Stomach (tissue), 9 donors: ENCODE data around the gene CCNA1. TPM values are rescaled to one million over a fixed set of nuclear protein-coding genes. Genes with fewer than 3 reads are reported as not detected.

Experiments
- DNase-seq, 2 donors: peaks; one replicate each; pipeline versions ENCODE4 v3.0.0 to v3.0.0-alpha.2; 2013 to 2019
- H3K27ac ChIP-seq, 5 donors: fragments of 200-600 bp in 4 of 5; sonication (generic) in 4 of 5; one replicate each; pipeline ENCODE4 v1.5.1; 2013 to 2019; ENCODE audit warnings: mild to moderate bottlenecking in 1 of 5, moderate library complexity in 1 of 5
- H3K27me3 ChIP-seq, 3 donors: fragments of 200-600 bp; sonication (generic); one replicate each; pipeline ENCODE4 v1.5.1; 2017 to 2019; ENCODE audit warnings: mixed run types in 1 of 3
- H3K36me3 ChIP-seq, 4 donors: fragments of 200-600 bp; sonication (generic); 1 replicate in 3 of 4; 2 replicates in 1 of 4; pipeline ENCODE4 v1.5.1; 2016 to 2019
- H3K4me1 ChIP-seq, 4 donors: fragments of 200-600 bp; sonication (generic); one replicate each; pipeline ENCODE4 v1.5.1; 2016 to 2019
- H3K4me3 ChIP-seq, 4 donors: fragments of 200-600 bp; sonication (generic) in 3 of 4; one replicate each; pipeline ENCODE4 v1.5.1; 2016 to 2019; ENCODE audit warnings: mild to moderate bottlenecking in 1 of 4
- H3K9me3 ChIP-seq, 4 donors: fragments of 200-600 bp; sonication (generic); one replicate each; pipeline ENCODE4 v1.5.1; 2016 to 2019
- CTCF ChIP-seq, 7 experiments: fragments of 450-650 bp in 4 of 7; fragments of 200-600 bp in 3 of 7; sonication (generic) in 3 of 7; IDR thresholded peaks; one replicate each; pipeline ENCODE4 v1.5.1; 2016 to 2019; ENCODE audit warnings: antibody characterized with exemption in 7 of 7, control low read depth in 2 of 7, mild to moderate bottlenecking in 1 of 7
- EP300 ChIP-seq: sonication (generic); formaldehyde crosslinking; IDR thresholded peaks from one replicate; pipeline ENCODE4 v1.6.1; 2017; ENCODE audit warnings: antibody characterized with exemption
- POLR2A ChIP-seq, 4 donors: fragments of 450-650 bp; IDR thresholded peaks; one replicate each; pipeline ENCODE4 v1.6.1; 2016; ENCODE audit warnings: antibody characterized with exemption in 4 of 4, control low read depth in 2 of 4, mild to moderate bottlenecking in 1 of 4, moderate library complexity in 1 of 4
- POLR2AphosphoS5 ChIP-seq, 3 donors: sonication (generic); formaldehyde crosslinking; IDR thresholded peaks; one replicate each; pipeline ENCODE4 v1.6.1; 2016; ENCODE audit warnings: antibody characterized with exemption in 3 of 3
- WGBS, 5 donors: extraction: QIAGEN DNeasy Blood & Tissue Kit in 3 of 5; methylation state at CpG; one replicate each; pipeline versions ENCODE4 v1.1.5 to v1.1.7; 2013 to 2018; 5-methylcytosine and 5-hydroxymethylcytosine counted together
- intact Hi-C: fragments of 100-400 bp; cut with DNase I; formaldehyde crosslinking; loops from one replicate; pipeline ENCODE4 v1.15.1; 2023; ENCODE audit warnings: low total_unique reads
- polyA plus RNA-seq, 3 donors: library from polyadenylated mRNA; stranded (reverse); fragments of 200-250 nt; gene quantifications; one replicate each; pipeline ENCODE4 v1.2.3, GENCODE V29; 2013
- total RNA-seq, 5 donors: library from RNA; depleted of rRNA; stranded (reverse); fragments of >200 nt; gene quantifications; one replicate each; pipeline versions ENCODE4 v1.1.0 to v1.2.3, GENCODE V29; 2014 to 2016
- donor health status: healthy with polysubstance abuse.
- donor health status: Bipolar disorder and iron deficiency.
- donor health status: healthy.

CCNA1 gene
- total and polyA plus RNA-seq, 8 donors = 0.23 to 1.8 (median 0.80) TPM; not detected in 4

- Histone ChIP-seq H3K27me3 (no peaks in the 10 kb centered on the region), H3K4me1 (peaks cover 0 to 10% (median 5%) of the 10 kb centered on the region in 4 donors), H3K4me3 (no peak overlapping the region), H3K27ac (no peak overlapping the region), H3K36me3 (no peaks in the 10 kb centered on the region), H3K9me3 (peaks cover 0 to 5% (median 2%) of the 10 kb centered on the region in 4 donors)
- DNase-seq = no peak
- intact Hi-C loops = no loop called here
- no peak for TF ChIP-seq CTCF (IDR thresholded peaks at IDR 0.05)
- TF ChIP-seq POLR2A (IDR thresholded peaks at IDR 0.05) = no peak
- TF ChIP-seq EP300 = no peak
- no peak for TF ChIP-seq POLR2AphosphoS5 (IDR thresholded peaks at IDR 0.05)
- 21 to 75% (median 70%) methylated on average over 1 of the region's 1 CpG for WGBS, 5 donors
Observed at GRCh38 chr13:36412736-36413135, 19.6 kb upstream of the CCNA1 start.

DNA sequence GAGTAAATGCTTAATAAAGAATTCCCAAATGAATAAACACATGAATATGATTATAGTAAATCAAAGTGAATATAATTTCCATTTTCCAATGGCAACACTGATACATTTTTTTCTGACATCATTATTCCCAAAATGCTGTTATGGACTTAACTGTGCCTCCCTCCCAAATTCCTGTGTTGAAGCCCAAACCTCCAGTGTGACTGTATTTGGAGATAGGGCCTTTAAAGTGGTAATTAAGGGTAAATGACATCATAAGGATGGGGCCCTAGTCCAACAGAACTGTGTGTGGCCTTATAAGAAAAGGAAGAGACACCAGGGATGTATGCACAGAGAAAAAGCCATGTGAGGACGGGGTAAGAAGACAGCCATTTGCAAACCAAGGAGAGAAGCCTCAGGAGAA, 19.1 kb upstream of the CCNA1 start:
- no peak for TF ChIP-seq POLR2AphosphoS5 (IDR thresholded peaks at IDR 0.05)
- no peak for TF ChIP-seq CTCF (IDR thresholded peaks at IDR 0.05)
- TF ChIP-seq EP300 = no peak
- no peak for TF ChIP-seq POLR2A (IDR thresholded peaks at IDR 0.05)
- WGBS, 5 donors = 67 to 89% (median 74%) methylated on average over 1 of the region's 1 CpG
- no peak overlapping the region for H3K27ac ChIP-seq
- peaks cover 0 to 14% (median 7%) of the 10 kb centered on the region in 4 donors for H3K4me1 ChIP-seq
- no peak overlapping the region for H3K4me3 ChIP-seq
- no peaks in the 10 kb centered on the region for H3K36me3 ChIP-seq
- peaks cover 0 to 5% (median 2%) of the 10 kb centered on the region in 4 donors for H3K9me3 ChIP-seq
- DNase-seq = no peak
- no peaks in the 10 kb centered on the region for H3K27me3 ChIP-seq
- intact Hi-C loops = no loop called here

DNA sequence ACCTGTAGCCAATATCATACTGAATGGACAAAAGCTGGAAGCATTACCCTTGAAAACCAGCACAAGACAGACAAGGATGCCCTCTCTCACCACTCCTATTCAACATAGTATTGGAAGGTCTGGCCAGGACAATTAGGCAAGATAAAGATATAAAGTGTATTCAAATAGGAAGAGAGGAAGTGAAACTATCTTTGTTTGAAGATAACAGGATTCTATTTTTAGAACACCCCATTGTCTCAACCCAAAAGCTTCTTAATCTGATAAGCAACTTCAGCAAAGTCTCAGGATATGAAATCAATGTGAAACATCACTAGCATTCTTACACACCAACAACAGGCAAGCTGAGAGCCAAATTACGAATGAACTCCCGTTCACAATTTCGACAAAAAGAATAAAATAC, 17.8 kb upstream of the CCNA1 start:
- Histone ChIP-seq H3K36me3 (no peaks in the 10 kb centered on the region), H3K4me3 (no peak overlapping the region), H3K27ac (no peak overlapping the region), H3K4me1 (peaks cover 0 to 18% (median 8%) of the 10 kb centered on the region in 4 donors), H3K9me3 (peaks cover 0 to 5% (median 2%) of the 10 kb centered on the region in 4 donors), H3K27me3 (peaks cover 0 to 3% (median 0%) of the 10 kb centered on the region in 3 donors)
- DNase-seq = no peak
- intact Hi-C loops = no loop called here
- WGBS, 5 donors = 83 to 91% (median 88%) methylated on average over 3 of the region's 3 CpGs
- TF ChIP-seq POLR2AphosphoS5 (IDR thresholded peaks at IDR 0.05) (no peak), POLR2A (IDR thresholded peaks at IDR 0.05) (no peak), EP300 (no peak), CTCF (IDR thresholded peaks at IDR 0.05) (no peak)

DNA sequence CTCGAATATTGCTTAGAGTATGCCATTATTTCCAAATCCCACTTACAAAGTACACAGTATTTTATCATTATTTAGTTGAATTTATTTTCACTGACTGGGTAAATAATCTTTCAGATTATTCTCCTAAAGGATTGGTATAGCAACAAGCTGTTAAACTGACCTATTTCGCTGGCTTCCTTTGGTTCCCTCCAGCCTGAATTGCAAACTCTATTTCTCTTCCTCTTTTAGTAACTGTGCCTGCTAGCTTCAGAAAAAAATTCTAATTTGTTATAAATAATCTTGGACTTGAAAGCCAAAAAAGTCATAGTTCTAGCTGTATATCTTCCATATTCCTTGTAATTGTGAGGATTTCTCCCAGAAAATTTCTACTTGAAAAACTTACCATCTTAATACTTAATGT, 15.0 kb upstream of the CCNA1 start:
- Histone ChIP-seq H3K4me3 (no peak overlapping the region), H3K9me3 (peaks cover 0 to 5% (median 2%) of the 10 kb centered on the region in 4 donors), H3K27me3 (peaks cover 0 to 4% (median 0%) of the 10 kb centered on the region in 3 donors), H3K36me3 (no peaks in the 10 kb centered on the region), H3K4me1 (peaks cover 0 to 20% (median 9%) of the 10 kb centered on the region in 4 donors), H3K27ac (no peak overlapping the region)
- TF ChIP-seq POLR2A (IDR thresholded peaks at IDR 0.05) (no peak), POLR2AphosphoS5 (IDR thresholded peaks at IDR 0.05) (no peak), CTCF (IDR thresholded peaks at IDR 0.05) (no peak), EP300 (no peak)
- no peak for DNase-seq
- 23 to 39% (median 35%) methylated on average over 2 of the region's 2 CpGs for WGBS, 5 donors
- intact Hi-C loops = no loop called here
